ENCODE measurements around the gene PREP.

GRCh38 chr6:105397987-105398386 lies 4.9 kb downstream of the PREP start:
- TF ChIP-seq, protein P1, sequence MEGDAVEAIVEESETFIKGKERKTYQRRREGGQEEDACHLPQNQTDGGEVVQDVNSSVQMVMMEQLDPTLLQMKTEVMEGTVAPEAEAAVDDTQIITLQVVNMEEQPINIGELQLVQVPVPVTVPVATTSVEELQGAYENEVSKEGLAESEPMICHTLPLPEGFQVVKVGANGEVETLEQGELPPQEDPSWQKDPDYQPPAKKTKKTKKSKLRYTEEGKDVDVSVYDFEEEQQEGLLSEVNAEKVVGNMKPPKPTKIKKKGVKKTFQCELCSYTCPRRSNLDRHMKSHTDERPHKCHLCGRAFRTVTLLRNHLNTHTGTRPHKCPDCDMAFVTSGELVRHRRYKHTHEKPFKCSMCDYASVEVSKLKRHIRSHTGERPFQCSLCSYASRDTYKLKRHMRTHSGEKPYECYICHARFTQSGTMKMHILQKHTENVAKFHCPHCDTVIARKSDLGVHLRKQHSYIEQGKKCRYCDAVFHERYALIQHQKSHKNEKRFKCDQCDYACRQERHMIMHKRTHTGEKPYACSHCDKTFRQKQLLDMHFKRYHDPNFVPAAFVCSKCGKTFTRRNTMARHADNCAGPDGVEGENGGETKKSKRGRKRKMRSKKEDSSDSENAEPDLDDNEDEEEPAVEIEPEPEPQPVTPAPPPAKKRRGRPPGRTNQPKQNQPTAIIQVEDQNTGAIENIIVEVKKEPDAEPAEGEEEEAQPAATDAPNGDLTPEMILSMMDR (IDR thresholded peaks at IDR 0.05) = no peak
- no peak for TF ChIP-seq PBX3 (IDR thresholded peaks at IDR 0.05)
- no peak for TF ChIP-seq RAD21 (conservative IDR thresholded peaks at IDR 0.05 in 1 of 2, IDR thresholded peaks at IDR 0.05 in 1 of 2)
- no peak for TF ChIP-seq NPAS2 (CRISPR knock-in tag; IDR thresholded peaks at IDR 0.05; ENCODE audit: borderline replicate concordance)
- TF ChIP-seq RFX5 (IDR thresholded peaks at IDR 0.05) = no peak

Data from A549 (cell line).